ENCODE data around the gene TNIK.

DNA sequence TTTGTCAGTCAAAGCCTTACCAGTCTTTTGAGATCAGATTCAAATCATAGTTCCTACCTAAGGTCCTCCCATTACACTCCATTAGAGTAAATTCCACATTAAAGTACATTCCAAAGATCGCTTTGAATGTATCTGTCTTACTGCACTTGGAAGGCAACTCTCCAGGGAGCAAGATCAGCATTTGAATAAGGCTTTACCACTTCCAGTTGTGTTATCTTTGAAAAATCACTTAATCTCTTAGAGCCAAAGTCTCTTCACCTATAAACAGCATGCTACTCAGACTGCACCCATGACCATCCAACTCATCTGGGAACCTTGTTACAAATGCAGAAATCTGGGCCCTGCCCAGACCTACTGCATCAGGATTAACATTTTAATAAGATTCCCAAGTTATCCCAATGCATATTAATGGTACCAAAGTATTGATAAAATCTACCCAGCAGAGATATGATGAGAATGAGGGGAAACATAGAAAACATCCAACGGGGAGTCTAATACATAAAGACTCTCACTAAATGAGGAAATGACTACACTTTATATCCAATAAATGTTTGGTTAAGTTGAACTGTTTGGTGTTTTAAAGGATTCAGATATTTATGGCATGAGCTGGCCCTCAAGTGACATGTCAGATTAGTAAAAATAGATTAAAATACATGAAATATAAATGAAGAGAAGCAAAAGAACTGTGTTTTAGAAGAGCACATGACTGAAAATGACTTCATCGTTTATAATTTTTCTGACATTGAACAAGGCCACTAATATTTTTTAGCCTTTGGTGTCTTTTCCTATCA, 75.9 kb downstream of the TNIK start:
- TF ChIP-seq, protein P1, sequence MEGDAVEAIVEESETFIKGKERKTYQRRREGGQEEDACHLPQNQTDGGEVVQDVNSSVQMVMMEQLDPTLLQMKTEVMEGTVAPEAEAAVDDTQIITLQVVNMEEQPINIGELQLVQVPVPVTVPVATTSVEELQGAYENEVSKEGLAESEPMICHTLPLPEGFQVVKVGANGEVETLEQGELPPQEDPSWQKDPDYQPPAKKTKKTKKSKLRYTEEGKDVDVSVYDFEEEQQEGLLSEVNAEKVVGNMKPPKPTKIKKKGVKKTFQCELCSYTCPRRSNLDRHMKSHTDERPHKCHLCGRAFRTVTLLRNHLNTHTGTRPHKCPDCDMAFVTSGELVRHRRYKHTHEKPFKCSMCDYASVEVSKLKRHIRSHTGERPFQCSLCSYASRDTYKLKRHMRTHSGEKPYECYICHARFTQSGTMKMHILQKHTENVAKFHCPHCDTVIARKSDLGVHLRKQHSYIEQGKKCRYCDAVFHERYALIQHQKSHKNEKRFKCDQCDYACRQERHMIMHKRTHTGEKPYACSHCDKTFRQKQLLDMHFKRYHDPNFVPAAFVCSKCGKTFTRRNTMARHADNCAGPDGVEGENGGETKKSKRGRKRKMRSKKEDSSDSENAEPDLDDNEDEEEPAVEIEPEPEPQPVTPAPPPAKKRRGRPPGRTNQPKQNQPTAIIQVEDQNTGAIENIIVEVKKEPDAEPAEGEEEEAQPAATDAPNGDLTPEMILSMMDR (IDR thresholded peaks at IDR 0.05; ENCODE audit: low read depth, low read length), result no peak
- TF ChIP-seq EZH2phosphoT487 (IDR thresholded peaks at IDR 0.05; ENCODE audit: low read depth), result no peak
